Duodenal mucosa (tissue), 2 donors: ENCODE results near the gene CEP104.

Source experiments
- H3K27ac ChIP-seq: one replicate; pipeline ENCODE4 v1.7.0; 2013; ENCODE audit warnings: low read depth, low read length
- H3K27me3 ChIP-seq, 2 donors: one replicate each; pipeline ENCODE4 v1.7.0; 2013; ENCODE audit warnings: low read length in 2 of 2, control low read depth in 1 of 2; ENCODE audit not compliant: insufficient read depth in 2 of 2, control insufficient read depth in 1 of 2
- H3K36me3 ChIP-seq, 2 donors: one replicate each; pipeline ENCODE4 v1.7.0; 2013; ENCODE audit warnings: low read length in 2 of 2, control low read depth in 1 of 2; ENCODE audit not compliant: insufficient read depth in 2 of 2, control insufficient read depth in 1 of 2
- H3K4me1 ChIP-seq, 2 donors: one replicate each; pipeline ENCODE4 v1.7.0; 2013; ENCODE audit warnings: low read length in 2 of 2, control low read depth in 1 of 2; ENCODE audit not compliant: insufficient read depth in 2 of 2, control insufficient read depth in 1 of 2
- H3K4me3 ChIP-seq, 2 donors: one replicate each; pipeline ENCODE4 v1.7.0; 2013; ENCODE audit warnings: low read length in 2 of 2, low read depth in 1 of 2
- H3K9ac ChIP-seq, 2 donors: one replicate each; pipeline ENCODE4 v1.7.0; 2013; ENCODE audit warnings: low read length in 2 of 2, low read depth in 1 of 2
- H3K9me3 ChIP-seq, 2 donors: one replicate each; pipeline ENCODE4 v1.7.0; 2013; ENCODE audit warnings: low read length in 2 of 2, control low read depth in 1 of 2; ENCODE audit not compliant: control insufficient read depth in 1 of 2

Gene CEP104

GRCh38 chr1:3775490-3776230 is 81.4 kb downstream of the CEP104 start:
- Histone ChIP-seq H3K4me1 (peaks cover 7 to 34% of the 10 kb centered on the region in 2 donors), H3K27ac (no peak overlapping the region), H3K4me3 (peak overlapping the region in 1 of 2 donors; percentile 1), H3K27me3 (peaks cover 5 to 16% of the 10 kb centered on the region in 2 donors), H3K36me3 (peaks cover 12 to 20% of the 10 kb centered on the region in 2 donors), H3K9me3 (no peaks in the 10 kb centered on the region), H3K9ac (no peak overlapping the region)

- Histone ChIP-seq H3K4me3 (no peak overlapping the region), H3K4me1 (peaks cover 7 to 34% of the 10 kb centered on the region in 2 donors), H3K27ac (no peak overlapping the region), H3K36me3 (peaks cover 6 to 13% of the 10 kb centered on the region in 2 donors), H3K9me3 (no peaks in the 10 kb centered on the region), H3K9ac (no peak overlapping the region), H3K27me3 (peaks cover 9 to 16% of the 10 kb centered on the region in 2 donors)
Observed at GRCh38 chr1:3774946-3775489, 82.0 kb downstream of the CEP104 start.

GRCh38 chr1:3774276-3774945 is 82.6 kb downstream of the CEP104 start:
- Histone ChIP-seq H3K9me3 (no peaks in the 10 kb centered on the region), H3K9ac (no peak overlapping the region), H3K27ac (no peak overlapping the region), H3K27me3 (peaks cover 9 to 16% of the 10 kb centered on the region in 2 donors), H3K36me3 (peaks cover 0 to 7% of the 10 kb centered on the region in 2 donors), H3K4me1 (peaks cover 7 to 34% of the 10 kb centered on the region in 2 donors), H3K4me3 (no peak overlapping the region)

DNA sequence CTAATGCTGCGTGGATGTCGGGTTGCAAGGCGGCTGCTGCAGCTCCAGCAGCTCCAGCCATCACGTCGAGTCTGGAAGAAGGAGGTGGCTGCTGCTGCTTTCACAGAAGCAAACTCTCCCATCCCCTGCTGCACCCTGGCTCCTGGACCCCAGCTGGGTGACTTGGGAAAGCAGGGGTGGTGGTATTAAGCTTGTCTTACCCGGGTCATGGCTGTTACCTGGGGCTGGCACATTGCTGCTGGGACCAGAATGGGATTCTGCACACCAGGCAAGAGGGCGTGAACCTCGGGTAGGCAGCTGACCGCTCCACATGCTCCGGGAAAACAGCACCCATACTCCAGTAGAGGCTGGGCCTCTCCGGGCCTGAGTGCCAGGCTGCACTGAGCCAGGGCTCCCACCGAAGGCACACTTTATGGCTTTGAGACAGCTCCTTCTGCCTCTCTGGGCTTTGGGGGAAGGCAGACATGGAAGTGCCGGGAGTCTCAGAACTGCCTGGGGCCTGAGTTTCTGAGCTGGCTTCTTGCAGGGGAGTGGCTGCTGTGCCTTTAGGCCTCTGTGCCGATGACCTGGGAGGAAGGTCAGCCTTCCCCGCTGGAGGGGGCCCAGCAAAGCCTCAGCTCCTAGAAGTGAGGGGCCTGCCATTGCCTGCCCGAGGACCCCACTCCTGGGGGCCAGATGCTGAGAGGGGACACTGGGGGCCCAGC is 83.3 kb downstream of the CEP104 start:
- Histone ChIP-seq H3K27ac (no peak overlapping the region), H3K9me3 (no peaks in the 10 kb centered on the region), H3K4me1 (peaks cover 7 to 34% of the 10 kb centered on the region in 2 donors), H3K27me3 (peaks cover 9 to 16% of the 10 kb centered on the region in 2 donors), H3K36me3 (peaks cover 0 to under 1% of the 10 kb centered on the region in 2 donors), H3K4me3 (peak overlapping the region in 1 of 2 donors; percentile 51), H3K9ac (no peak overlapping the region)

GRCh38 chr1:3772715-3773571 is 84.1 kb downstream of the CEP104 start, which contains the start of gene SMIM1:
Gene SMIM1 (plus strand): TSS chr1:3772749. CDS start chr1:3775374, 2,625 bp downstream.
- Histone ChIP-seq H3K27ac (no peak within 1 kb of the TSS), H3K9ac (peak within 1 kb of the TSS; percentile 1 to 43), H3K27me3 (peaks cover 9 to 16% of the 10 kb centered on the region in 2 donors), H3K36me3 (no peaks in the 10 kb centered on the region), H3K9me3 (no peaks in the 10 kb centered on the region), H3K4me3 (peak within 1 kb of the TSS; percentile 51 to 62), H3K4me1 (peaks cover 7 to 34% of the 10 kb centered on the region in 2 donors)

GRCh38 chr1:3772027-3772714 is 84.8 kb downstream of the CEP104 start:
- Histone ChIP-seq H3K9ac (peak overlapping the region in 1 of 2 donors; percentile 10), H3K27me3 (peaks cover 9 to 16% of the 10 kb centered on the region in 2 donors), H3K4me1 (peaks cover 7 to 34% of the 10 kb centered on the region in 2 donors), H3K4me3 (peak overlapping the region; percentile 49 to 62), H3K36me3 (no peaks in the 10 kb centered on the region), H3K27ac (no peak overlapping the region), H3K9me3 (no peaks in the 10 kb centered on the region)

DNA sequence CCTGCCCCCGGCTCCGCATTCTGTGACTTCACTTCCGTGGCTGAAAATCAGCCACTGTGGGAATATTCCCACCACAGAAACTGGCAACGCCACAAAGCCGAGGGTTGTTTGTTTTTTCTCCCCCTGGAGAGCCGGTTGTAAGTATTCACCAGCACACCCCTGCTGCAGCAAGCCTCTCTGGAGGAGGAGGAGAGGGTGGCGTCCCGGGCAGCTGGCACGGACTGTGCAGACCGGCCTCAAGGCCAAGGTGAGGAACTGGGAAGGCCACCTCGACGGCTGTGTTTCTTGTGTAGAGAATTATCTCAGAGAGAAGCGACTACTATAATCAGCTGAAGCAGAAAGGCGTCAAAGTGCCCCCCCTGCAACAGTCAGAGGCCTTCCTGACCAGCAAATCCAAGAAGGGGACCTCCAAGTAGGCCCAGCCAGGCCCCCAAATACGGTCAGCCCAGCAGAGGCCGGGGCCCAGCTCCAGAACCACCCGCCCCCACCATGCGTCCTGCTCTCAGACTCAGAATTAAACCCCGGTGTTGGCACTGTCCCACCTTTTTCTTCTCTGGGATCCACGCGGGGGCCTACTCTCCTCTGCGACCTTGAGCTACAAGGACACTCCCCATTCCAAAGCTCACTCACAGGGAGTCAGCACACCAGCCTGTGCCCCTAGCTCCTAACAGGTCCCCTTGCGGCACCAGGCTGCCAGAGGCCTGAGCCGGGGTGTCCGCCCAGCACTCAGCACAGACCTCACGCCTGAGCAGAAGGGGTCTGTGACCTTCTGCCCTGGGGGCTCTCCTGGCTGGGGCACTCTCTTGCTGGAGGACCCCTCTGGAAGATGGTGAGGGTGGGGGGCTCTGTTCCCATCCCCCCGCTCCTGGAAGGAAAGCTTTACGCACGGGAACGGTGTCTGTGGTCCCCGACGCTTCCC is 85.6 kb downstream of the CEP104 start:
- Histone ChIP-seq H3K9me3 (no peaks in the 10 kb centered on the region), H3K4me1 (peaks cover 7 to 32% of the 10 kb centered on the region in 2 donors), H3K4me3 (peak overlapping the region; percentile 49 to 62), H3K9ac (peak overlapping the region in 1 of 2 donors; percentile 10), H3K36me3 (no peaks in the 10 kb centered on the region), H3K27me3 (peaks cover 11 to 16% of the 10 kb centered on the region in 2 donors), H3K27ac (no peak overlapping the region)

- H3K27me3 ChIP-seq, result peaks cover 15 to 16% of the 10 kb centered on the region in 2 donors
- no peaks in the 10 kb centered on the region for H3K36me3 ChIP-seq
- no peak overlapping the region for H3K9ac ChIP-seq
- H3K4me3 ChIP-seq, result no peak overlapping the region
- H3K27ac ChIP-seq, result no peak overlapping the region
- H3K4me1 ChIP-seq, result peaks cover 7 to 20% of the 10 kb centered on the region in 2 donors
- H3K9me3 ChIP-seq, result no peaks in the 10 kb centered on the region
Observed at GRCh38 chr1:3770047-3770765, 86.8 kb downstream of the CEP104 start.
